Astrocyte (in vitro differentiated cells and primary cell): ENCODE measurements around the gene POLR2F. TPM values are rescaled to one million over a fixed set of nuclear protein-coding genes. Genes with fewer than 3 reads are reported as not detected.

ENCODE experiments used
- DNase-seq: peaks from one replicate; pipeline ENCODE4 v3.0.0-alpha.2; 2010; ENCODE audit warnings: low read depth
- FAIRE-seq: peaks from 2 replicates; lab custom pipeline; 2011; peaks lifted over from hg19 to GRCh38; lab: Jason Lieb, UNC
- H2AFZ ChIP-seq: 2 replicates; pipeline ENCODE4 v1.6.0; 2012; ENCODE audit warnings: low read depth, low read length, inconsistent platforms
- H3K27ac ChIP-seq: 2 replicates; pipeline ENCODE4 v1.5.1; 2011; ENCODE audit warnings: low read depth, low read length, inconsistent platforms
- H3K27me3 ChIP-seq: 2 replicates; pipeline ENCODE4 v1.6.0; 2011; ENCODE audit warnings: low read length, inconsistent platforms; ENCODE audit not compliant: insufficient read depth
- H3K36me3 ChIP-seq: 2 replicates; pipeline ENCODE4 v1.5.1; 2011; ENCODE audit warnings: low read length, inconsistent platforms; ENCODE audit not compliant: insufficient read depth
- H3K4me1 ChIP-seq: 2 replicates; pipeline ENCODE4 v1.5.1; 2011; ENCODE audit warnings: low read length, inconsistent platforms; ENCODE audit not compliant: insufficient read depth
- H3K4me2 ChIP-seq: 2 replicates; pipeline ENCODE4 v1.6.0; 2012; ENCODE audit warnings: low read length, inconsistent platforms
- H3K4me3 ChIP-seq: 2 replicates; pipeline ENCODE4 v1.5.1; 2011; ENCODE audit warnings: low read depth, mild to moderate bottlenecking, low read length, inconsistent platforms; ENCODE audit not compliant: insufficient read depth
- H3K79me2 ChIP-seq: 2 replicates; pipeline ENCODE4 v1.6.0; 2012; ENCODE audit warnings: mild to moderate bottlenecking, low read length, inconsistent platforms; ENCODE audit not compliant: insufficient read depth
- H3K9ac ChIP-seq: 2 replicates; pipeline ENCODE4 v1.6.0; 2012; ENCODE audit warnings: mild to moderate bottlenecking, low read length, inconsistent platforms
- H3K9me3 ChIP-seq: 2 replicates; pipeline ENCODE4 v1.5.1; 2012; ENCODE audit warnings: low read depth, mild to moderate bottlenecking, low read length, inconsistent platforms; ENCODE audit not compliant: insufficient read depth
- H4K20me1 ChIP-seq: 2 replicates; pipeline ENCODE4 v1.6.0; 2012; ENCODE audit warnings: low read length, inconsistent platforms; ENCODE audit not compliant: insufficient read depth
- H3K27ac Mint-ChIP-seq: one replicate; pipeline ENCODE4 v1.8.0; 2021; ENCODE audit warnings: mild to moderate bottlenecking, mixed read lengths; ENCODE audit not compliant: unreplicated experiment
- H3K27me3 Mint-ChIP-seq: one replicate; pipeline ENCODE4 v1.8.0; 2021; ENCODE audit warnings: low read depth, mixed read lengths; ENCODE audit not compliant: unreplicated experiment
- H3K36me3 Mint-ChIP-seq: one replicate; pipeline ENCODE4 v1.8.0; 2021; ENCODE audit warnings: low read depth, mixed read lengths; ENCODE audit not compliant: unreplicated experiment
- H3K4me1 Mint-ChIP-seq: one replicate; pipeline ENCODE4 v1.8.0; 2021; ENCODE audit warnings: low read depth, mixed read lengths; ENCODE audit not compliant: unreplicated experiment
- H3K4me3 Mint-ChIP-seq: one replicate; pipeline ENCODE4 v1.8.0; 2021; ENCODE audit warnings: mild to moderate bottlenecking, moderate library complexity, mixed read lengths; ENCODE audit not compliant: unreplicated experiment
- H3K9me3 Mint-ChIP-seq: one replicate; pipeline ENCODE4 v1.8.0; 2021; ENCODE audit warnings: mild to moderate bottlenecking, mixed read lengths; ENCODE audit not compliant: unreplicated experiment
- EZH2 ChIP-seq: IDR thresholded peaks from 2 replicates; pipeline ENCODE4 v1.6.1; 2012; ENCODE audit warnings: mild to moderate bottlenecking, low read length, inconsistent platforms; ENCODE audit not compliant: insufficient read depth
- total RNA-seq: library from RNA; stranded (reverse); gene quantifications from 2 replicates; pipeline ENCODE4 v1.2.1, GENCODE V29; 2021
- TF ChIP-seq, protein P1 (sequence below): IDR thresholded peaks from 2 replicates; pipeline ENCODE4 v1.5.1; 2011; ENCODE audit warnings: low read depth, mild to moderate bottlenecking, inconsistent platforms, low read length, moderate library complexity; ENCODE audit not compliant: insufficient read depth

POLR2F gene
- total RNA-seq, 1 donor from 2014 or later: 149 TPM

DNA sequence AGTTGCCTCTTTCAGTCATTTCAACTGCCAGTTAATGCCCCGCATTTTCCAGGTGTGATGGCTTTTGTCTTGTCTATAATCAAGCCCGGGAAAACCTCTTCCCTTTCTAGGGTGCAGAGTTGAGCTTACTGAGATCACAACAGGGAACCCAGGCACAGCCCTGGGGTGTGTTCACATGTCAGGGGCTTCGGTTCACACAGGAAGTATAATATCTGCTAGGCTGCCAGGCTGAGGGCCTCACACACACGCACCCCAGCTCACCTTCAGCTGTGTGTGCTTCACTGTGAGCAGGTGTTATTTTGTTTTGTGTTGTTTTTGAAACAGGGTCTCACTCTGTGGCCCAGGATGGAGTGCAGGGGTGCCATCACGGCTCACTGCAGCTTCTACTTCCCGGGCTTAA lies 40.5 kb downstream of the POLR2F start:
- Mint-ChIP-seq H3K4me3 (no peak overlapping the region), H3K27ac (no peak overlapping the region), H3K27me3 (peaks cover 17% of the 10 kb centered on the region), H3K36me3 (no peaks in the 10 kb centered on the region), H3K9me3 (no peaks in the 10 kb centered on the region), H3K4me1 (peaks cover 2% of the 10 kb centered on the region)
- Histone ChIP-seq H3K4me1 (peaks cover 4% of the 10 kb centered on the region), H3K4me2 (no peak overlapping the region), H3K27ac (no peak overlapping the region), H3K4me3 (no peak overlapping the region), H3K9ac (no peak overlapping the region), H2AFZ (no peak overlapping the region), H3K27me3 (no peaks in the 10 kb centered on the region), H3K79me2 (no peaks in the 10 kb centered on the region), H4K20me1 (no peaks in the 10 kb centered on the region), H3K36me3 (no peaks in the 10 kb centered on the region), H3K9me3 (no peaks in the 10 kb centered on the region)
- no peak for DNase-seq
- TF ChIP-seq, protein P1, sequence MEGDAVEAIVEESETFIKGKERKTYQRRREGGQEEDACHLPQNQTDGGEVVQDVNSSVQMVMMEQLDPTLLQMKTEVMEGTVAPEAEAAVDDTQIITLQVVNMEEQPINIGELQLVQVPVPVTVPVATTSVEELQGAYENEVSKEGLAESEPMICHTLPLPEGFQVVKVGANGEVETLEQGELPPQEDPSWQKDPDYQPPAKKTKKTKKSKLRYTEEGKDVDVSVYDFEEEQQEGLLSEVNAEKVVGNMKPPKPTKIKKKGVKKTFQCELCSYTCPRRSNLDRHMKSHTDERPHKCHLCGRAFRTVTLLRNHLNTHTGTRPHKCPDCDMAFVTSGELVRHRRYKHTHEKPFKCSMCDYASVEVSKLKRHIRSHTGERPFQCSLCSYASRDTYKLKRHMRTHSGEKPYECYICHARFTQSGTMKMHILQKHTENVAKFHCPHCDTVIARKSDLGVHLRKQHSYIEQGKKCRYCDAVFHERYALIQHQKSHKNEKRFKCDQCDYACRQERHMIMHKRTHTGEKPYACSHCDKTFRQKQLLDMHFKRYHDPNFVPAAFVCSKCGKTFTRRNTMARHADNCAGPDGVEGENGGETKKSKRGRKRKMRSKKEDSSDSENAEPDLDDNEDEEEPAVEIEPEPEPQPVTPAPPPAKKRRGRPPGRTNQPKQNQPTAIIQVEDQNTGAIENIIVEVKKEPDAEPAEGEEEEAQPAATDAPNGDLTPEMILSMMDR: no peak
- no peak for TF ChIP-seq EZH2
- FAIRE-seq: no peak

DNA sequence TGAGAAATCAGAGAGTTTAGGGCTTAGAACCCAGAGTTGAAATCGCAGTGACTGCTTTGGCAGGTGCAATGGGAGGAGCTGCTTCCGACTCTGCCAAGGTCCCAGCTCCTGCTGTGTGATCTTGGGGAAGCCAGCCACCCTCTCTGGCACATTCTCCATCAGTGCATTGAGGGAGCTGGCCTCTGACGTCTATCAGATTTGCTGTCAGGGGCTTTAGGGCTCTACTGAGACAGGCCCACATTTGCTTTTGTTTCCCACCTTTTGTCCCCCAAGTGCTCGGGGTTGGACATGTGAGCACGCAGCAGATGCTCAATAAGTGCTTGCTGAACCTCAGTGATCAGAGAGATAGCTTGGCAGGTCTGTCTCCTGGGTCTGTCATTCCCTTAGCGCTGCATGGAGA lies 41.5 kb downstream of the POLR2F start:
- no peak overlapping the region for H3K9ac ChIP-seq
- H3K27ac ChIP-seq: no peak overlapping the region
- TF ChIP-seq, protein P1: no peak
- no peak for TF ChIP-seq EZH2
- H3K27me3 Mint-ChIP-seq: peaks cover 17% of the 10 kb centered on the region
- peaks cover 14% of the 10 kb centered on the region for H3K4me1 ChIP-seq
- no peaks in the 10 kb centered on the region for H4K20me1 ChIP-seq
- no peak overlapping the region for H2AFZ ChIP-seq
- H3K36me3 ChIP-seq: no peaks in the 10 kb centered on the region
- H3K4me3 Mint-ChIP-seq: no peak overlapping the region
- no peaks in the 10 kb centered on the region for H3K9me3 ChIP-seq
- FAIRE-seq: no peak
- peaks cover 2% of the 10 kb centered on the region for H3K4me1 Mint-ChIP-seq
- H3K36me3 Mint-ChIP-seq: no peaks in the 10 kb centered on the region
- no peak for DNase-seq
- H3K9me3 Mint-ChIP-seq: no peaks in the 10 kb centered on the region
- no peak overlapping the region for H3K4me3 ChIP-seq
- H3K27ac Mint-ChIP-seq: no peak overlapping the region
- H3K4me2 ChIP-seq: no peak overlapping the region
- H3K79me2 ChIP-seq: no peaks in the 10 kb centered on the region
- no peaks in the 10 kb centered on the region for H3K27me3 ChIP-seq

DNA sequence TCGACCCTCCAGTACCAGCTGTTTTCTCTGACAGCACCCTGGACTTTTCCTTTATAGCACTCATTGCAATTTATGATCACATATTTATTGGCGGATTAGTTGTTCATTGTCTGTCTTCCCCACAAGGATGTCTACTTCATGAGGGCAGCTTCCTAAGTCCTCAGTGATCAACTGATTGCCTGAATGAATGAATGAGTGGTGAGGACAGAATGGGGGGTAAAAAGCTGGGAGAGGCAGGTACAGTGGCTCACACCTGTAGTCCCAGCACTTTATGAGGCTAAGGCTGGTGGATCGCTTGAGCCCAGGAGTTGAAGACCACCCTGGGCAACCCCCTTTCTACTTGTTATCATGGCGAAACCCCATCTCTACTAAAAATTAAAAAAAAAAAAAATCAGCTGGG lies 42.0 kb downstream of the POLR2F start:
- Histone ChIP-seq H3K4me3 (no peak overlapping the region), H4K20me1 (no peaks in the 10 kb centered on the region), H3K36me3 (no peaks in the 10 kb centered on the region), H3K9ac (no peak overlapping the region), H3K4me2 (no peak overlapping the region), H3K9me3 (no peaks in the 10 kb centered on the region), H3K4me1 (peaks cover 17% of the 10 kb centered on the region), H3K27me3 (no peaks in the 10 kb centered on the region), H3K27ac (no peak overlapping the region), H3K79me2 (no peaks in the 10 kb centered on the region), H2AFZ (no peak overlapping the region)
- H3K36me3 Mint-ChIP-seq: no peaks in the 10 kb centered on the region
- H3K4me3 Mint-ChIP-seq: no peak overlapping the region
- peaks cover 21% of the 10 kb centered on the region for H3K27me3 Mint-ChIP-seq
- FAIRE-seq (no peak), DNase-seq (no peak)
- H3K9me3 Mint-ChIP-seq: no peaks in the 10 kb centered on the region
- TF ChIP-seq EZH2: no peak
- TF ChIP-seq, protein P1: no peak
- H3K27ac Mint-ChIP-seq: no peak overlapping the region
- H3K4me1 Mint-ChIP-seq: peaks cover 2% of the 10 kb centered on the region
